Body of pancreas (tissue), 4 donors: ENCODE measurements around the gene C14orf119.

Source experiments
- CTCF ChIP-seq, 7 experiments: fragments of 450-650 bp in 4 of 7; fragments of 200-600 bp in 3 of 7; sonication (generic) in 3 of 7; IDR thresholded peaks; one replicate each; pipeline ENCODE4 v1.5.1; 2016 to 2019; ENCODE audit warnings: antibody characterized with exemption in 7 of 7
- POLR2A ChIP-seq, 3 donors: fragments of 450-650 bp; IDR thresholded peaks; one replicate each; pipeline ENCODE4 v1.6.1; 2016; ENCODE audit warnings: antibody characterized with exemption in 3 of 3, mild to moderate bottlenecking in 2 of 3

- TF ChIP-seq POLR2A (IDR thresholded peaks at IDR 0.05): no peak
- TF ChIP-seq CTCF (IDR thresholded peaks at IDR 0.05): no peak
Measured at GRCh38 chr14:23067847-23068788, 27.2 kb upstream of the C14orf119 start.
